K562 (cell line): ENCODE data around the gene FAM83D. TPM values are rescaled to one million over a fixed set of nuclear protein-coding genes. Genes with fewer than 3 reads are reported as not detected.

Source experiments
- ATAC-seq: fragments of 200-7000 bp; cut with Tn5 transposase; 3 replicates; pipeline ENCODE4 v1.9.1; 2020; ENCODE audit warnings: moderate library complexity
- BruUV-seq: library from RNA; stranded (reverse); fragments of 400-500 nt; replicated peaks from 2 replicates; lab custom pipeline; 2021; lab: Mats Ljungman, UMichigan
- CTCF ChIA-PET: fragments of 300-600 bp; formaldehyde crosslinking; extraction: SDS; loops from one replicate; lab custom pipeline; 2021; ENCODE audit warnings: low intra/inter-chr PET ratio; lab: Yijun Ruan, JAX
- POLR2A ChIA-PET: fragments of 300-600, 350-650 bp; sonication (Branson Sonifier 250); formaldehyde crosslinking; extraction: SDS; loops from one replicate; lab custom pipeline; 2021; ENCODE audit warnings: antibody characterized with exemption, inconsistent platforms; lab: Yijun Ruan, JAX
- DNase-seq, 4 experiments: peaks; one replicate each; pipeline versions ENCODE4 v3.0.0 to v3.0.0-alpha.2; 2011 to 2018; ENCODE audit warnings: low spot score in 3 of 4, mixed read lengths in 3 of 4; ENCODE audit errors: extremely low read depth in 1 of 4
- FAIRE-seq: peaks from 2 replicates; lab custom pipeline; 2011; peaks lifted over from hg19 to GRCh38; lab: Jason Lieb, UNC
- H2AFZ ChIP-seq: 2 replicates; pipeline ENCODE4 v1.6.0; 2011; ENCODE audit warnings: low read depth, low read length, control low read depth, inconsistent platforms
- H3K27ac ChIP-seq: fragments of 200-600 bp; 3 replicates; pipeline ENCODE4 v1.8.0; 2011; ENCODE audit warnings: low read depth, mild to moderate bottlenecking, control low read depth, inconsistent platforms, low read length, moderate library complexity, mixed read lengths; ENCODE audit errors: extremely low read depth
- H3K27me3 ChIP-seq, 2 experiments: fragments of 300-600 bp in 1 of 2; 2 replicates in 1 of 2; 3 replicates in 1 of 2; pipeline versions ENCODE4 v1.6.0 to v1.8.0; 2011; ENCODE audit warnings: inconsistent platforms in 2 of 2, low read length in 2 of 2, mild to moderate bottlenecking in 1 of 2, mixed read lengths in 1 of 2, moderate library complexity in 1 of 2; ENCODE audit not compliant: control insufficient read depth in 2 of 2, insufficient read depth in 2 of 2
- H3K36me3 ChIP-seq: fragments of 300-600 bp; 3 replicates; pipeline ENCODE4 v1.8.0; 2011; ENCODE audit warnings: mild to moderate bottlenecking, low read length, inconsistent platforms; ENCODE audit not compliant: control insufficient read depth, insufficient read depth
- H3K4me1 ChIP-seq, 2 experiments: fragments of 200-600 bp in 1 of 2; replicated peaks in 1 of 2; 2 replicates in 1 of 2; 3 replicates in 1 of 2; pipeline versions ENCODE4 v1.5.1 to v1.8.0; 2011; ENCODE audit warnings: inconsistent platforms in 2 of 2, low read length in 2 of 2, mild to moderate bottlenecking in 1 of 2, mixed read lengths in 1 of 2, moderate library complexity in 1 of 2; ENCODE audit not compliant: control insufficient read depth in 2 of 2, insufficient read depth in 2 of 2
- H3K4me2 ChIP-seq: 2 replicates; pipeline ENCODE4 v1.6.1; 2011; ENCODE audit warnings: low read length, control low read depth, inconsistent platforms, mixed read lengths; ENCODE audit not compliant: insufficient read depth
- H3K4me3 ChIP-seq: fragments of 200-600 bp; sonication (generic), shearing (Covaris generic); 2 replicates; pipeline ENCODE4 v1.5.1; 2016; ENCODE audit warnings: control low read depth, inconsistent platforms
- H3K79me2 ChIP-seq: fragments of 200-600 bp; 3 replicates; pipeline ENCODE4 v1.8.0; 2011; ENCODE audit warnings: low read length, inconsistent platforms; ENCODE audit not compliant: control insufficient read depth, insufficient read depth
- H3K9ac ChIP-seq, 2 experiments: 2 replicates each; pipeline versions ENCODE4 v1.6.0 to v1.6.1; 2011; ENCODE audit warnings: low read depth in 2 of 2, low read length in 2 of 2, control low read depth in 1 of 2, inconsistent platforms in 1 of 2, mild to moderate bottlenecking in 1 of 2, mixed read lengths in 1 of 2; ENCODE audit not compliant: insufficient read depth in 1 of 2
- H3K9me1 ChIP-seq: one replicate; pipeline ENCODE4 v1.6.0; 2011; ENCODE audit warnings: inconsistent platforms, mild to moderate bottlenecking, low read length, moderate library complexity; ENCODE audit not compliant: control insufficient read depth, insufficient read depth
- H3K9me3 ChIP-seq: replicated peaks from 2 replicates; pipeline ENCODE4 v1.5.1; 2011; ENCODE audit warnings: low read depth, low read length, inconsistent platforms; ENCODE audit not compliant: control insufficient read depth, insufficient read depth
- H4K20me1 ChIP-seq: replicated peaks from 2 replicates; pipeline ENCODE4 v1.6.1; 2011; ENCODE audit warnings: low read length, inconsistent platforms, mixed read lengths; ENCODE audit not compliant: control insufficient read depth, insufficient read depth
- BCOR ChIP-seq: fragments of 450-650 bp; IDR thresholded peaks from 2 replicates; pipeline ENCODE4 v1.6.1; 2016
- ETV6 ChIP-seq, 3 experiments: fragments of 150-350 bp in 1 of 3; sonication (generic) in 1 of 3; formaldehyde crosslinking in 1 of 3; IDR thresholded peaks; 2 replicates each; pipeline versions ENCODE4 v1.6.1 to v1.8.0; 2014 to 2022; ENCODE audit warnings: borderline replicate concordance in 2 of 3, low read depth in 2 of 3, antibody characterized with exemption in 1 of 3, low read length in 1 of 3, mild to moderate bottlenecking in 1 of 3, missing genetic modification reagents in 1 of 3
- EZH2 ChIP-seq: IDR thresholded peaks from 2 replicates; pipeline ENCODE4 v1.6.1; 2012; ENCODE audit warnings: low read depth, mild to moderate bottlenecking, inconsistent platforms, low read length, borderline replicate concordance
- HDAC8 ChIP-seq: fragments of 450-650 bp; IDR thresholded peaks from 2 replicates; pipeline ENCODE4 v1.6.1; 2016; ENCODE audit warnings: mild to moderate bottlenecking, missing genetic modification characterization, moderate library complexity, missing compliant biosample characterization
- KLF16 ChIP-seq: IDR thresholded peaks from 2 replicates; pipeline ENCODE4 v1.6.1; 2016; ENCODE audit warnings: antibody characterized with exemption
- NCOA1 ChIP-seq: fragments of 450-650 bp; IDR thresholded peaks from 2 replicates; pipeline ENCODE4 v1.6.1; 2016; ENCODE audit warnings: low read depth
- RBM25 ChIP-seq: fragments of 200-400 bp; formaldehyde crosslinking; IDR thresholded peaks from 2 replicates; pipeline ENCODE4 v1.6.1; 2018; ENCODE audit warnings: low read length, low read depth, moderate library complexity; ENCODE audit not compliant: severe bottlenecking
- SMARCA5 ChIP-seq: fragments of 450-650 bp; IDR thresholded peaks from 2 replicates; pipeline ENCODE4 v1.6.1; 2016
- SP1 ChIP-seq: sonication (generic); formaldehyde crosslinking; IDR thresholded peaks from 2 replicates; pipeline ENCODE4 v1.8.1; 2022; ENCODE audit warnings: mild to moderate bottlenecking, missing genetic modification reagents
- SP2 ChIP-seq: IDR thresholded peaks from 2 replicates; pipeline ENCODE4 v1.6.1; 2011; ENCODE audit warnings: mild to moderate bottlenecking, low read depth, low read length, moderate library complexity; ENCODE audit not compliant: poor library complexity, severe bottlenecking; ENCODE audit errors: extremely low read depth
- ZFP36 ChIP-seq: fragments of 150-350 bp; IDR thresholded peaks from 2 replicates; pipeline ENCODE4 v1.6.1; 2018; ENCODE audit warnings: low read length, low read depth; ENCODE audit not compliant: partially characterized antibody
- ZNF436 ChIP-seq: fragments of 250-450, 450-650 bp; sonication (Bioruptor Pico); formaldehyde crosslinking; IDR thresholded peaks from 2 replicates; pipeline ENCODE4 v1.7.0; 2020; ENCODE audit warnings: mild to moderate bottlenecking
- ZNF785 ChIP-seq: fragments of 250-450 bp; sonication (Bioruptor Pico); IDR thresholded peaks from 2 replicates; pipeline ENCODE4 v1.4.0; 2020; ENCODE audit warnings: mild to moderate bottlenecking
- ZSCAN32 ChIP-seq: fragments of 450-650 bp; formaldehyde crosslinking; IDR thresholded peaks from 2 replicates; pipeline ENCODE4 v1.4.0; 2020; ENCODE audit warnings: mild to moderate bottlenecking, moderate library complexity
- WGBS: fragments of 100-300 bp; shearing (Covaris generic); methylation state at CpG from one replicate; pipeline ENCODE4 v1.1.6; 2016; ENCODE audit warnings: low coverage, mixed read lengths; ENCODE audit not compliant: insufficient coverage; ENCODE audit errors: missing lambda C conversion rate; 5-methylcytosine and 5-hydroxymethylcytosine counted together
- in situ Hi-C: fragments of 300-500 bp; cut with MboI; formaldehyde crosslinking; loops from 4 replicates; pipeline ENCODE4 v1.15.0; 2018; ENCODE audit warnings: inconsistent platforms, mixed read lengths
- intact Hi-C: fragments of 100-400 bp; cut with micrococcal nuclease; formaldehyde crosslinking; loops from 2 replicates; pipeline ENCODE4 v1.14.2; 2022
- polyA plus RNA-seq, 8 experiments: library from polyadenylated mRNA; depleted of rRNA in 4 of 8; stranded (reverse) in 5 of 8; unstranded in 3 of 8; fragments of >200 nt; fragmentation: Nextera tagmentation in 2 of 8; fragmentation: Illumina TruSeq in 1 of 8; extraction: Ambion mirVana in 2 of 8; extraction: Trizol in 1 of 8; gene quantifications; 2 replicates each; pipeline versions ENCODE4 v1.2.1 to v1.2.3, GENCODE V29; 2011 to 2014; ENCODE audit warnings: inconsistent platforms in 1 of 8, missing spikeins in 1 of 8
- total RNA-seq, 7 experiments: library from RNA; depleted of rRNA in 6 of 7; stranded (reverse); fragments of >200 nt in 6 of 7; fragmentation: Illumina TruSeq in 2 of 7; extraction: Trizol in 2 of 7; gene quantifications; 2 replicates each; pipeline versions ENCODE4 v1.2.1 to v1.2.3, GENCODE V29; 2011 to 2021; ENCODE audit warnings: low replicate concordance in 1 of 7

Gene FAM83D
- total and polyA plus RNA-seq, 9 of the 15 experiments (the other 6 are each of a cell fraction or from before 2014, with no cell fraction given), result 8.2 to 66.1 (median 43.5) TPM

DNA sequence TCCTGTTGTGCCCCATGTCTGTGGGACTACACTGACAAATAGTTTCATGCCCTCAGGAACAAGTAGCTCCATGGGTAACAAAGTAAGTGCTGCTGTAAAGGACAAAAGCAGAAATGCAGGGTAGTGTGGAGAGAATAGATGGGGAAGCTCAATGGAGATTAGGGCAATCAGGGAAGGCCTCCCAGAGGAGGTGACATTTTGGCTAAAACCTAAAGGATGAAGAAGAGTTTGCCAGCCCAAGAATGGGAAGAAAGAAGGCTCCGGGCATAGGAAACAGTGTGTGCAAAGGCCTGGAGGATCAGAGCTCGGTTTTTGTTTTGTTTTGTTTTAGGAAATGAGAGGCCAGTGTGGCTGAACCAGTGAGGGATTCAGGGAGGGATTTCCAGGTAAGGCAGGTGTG lies 43.6 kb upstream of the FAM83D start:
- Histone ChIP-seq H3K79me2 (no peaks in the 10 kb centered on the region), H3K9me1 (no peaks in the 10 kb centered on the region), H3K9ac (no peak overlapping the region), H3K27ac (no peak overlapping the region), H3K27me3 (peaks cover 2 to 16% of the 10 kb centered on the region in 2 experiments; a peak in 1 of 5 replicates), H4K20me1 (peaks cover 7% of the 10 kb centered on the region), H3K36me3 (no peaks in the 10 kb centered on the region), H3K4me1 (peaks cover 0 to 7% of the 10 kb centered on the region in 2 experiments; a peak in 2 of 5 replicates), H3K4me2 (no peak overlapping the region), H3K9me3 (no peaks in the 10 kb centered on the region), H3K4me3 (no peak overlapping the region), H2AFZ (no peak overlapping the region)
- no TSS peak for BruUV-seq
- DNase-seq (no peak), FAIRE-seq (no peak), ATAC-seq (no peak)
- intact Hi-C loops (no loop called here), in situ Hi-C loops (no loop called here)
- WGBS, result 3% methylated on average over 2 of the region's 2 CpGs
- TF ChIP-seq HDAC8 (tag) (no peak), ZFP36 (peak; percentile 99), BCOR (peak; percentile 73), EZH2 (no peak), ZNF785 (CRISPR knock-in tag) (no peak), RBM25 (peak; percentile 76), NCOA1 (no peak), SP1 (CRISPR knock-in tag) (no peak), SP2 (no peak), SMARCA5 (peak; percentile 83; the same call in 1 of the 2 replicates), ZSCAN32 (CRISPR knock-in tag) (no peak), KLF16 (no peak), ZNF436 (peak; percentile 78), ETV6 (IDR thresholded peaks at IDR 0.05; ENCODE audit: borderline replicate concordance in 1 of 2, low read depth in 2 of 2, low read length in 1 of 2) (0 out of 4 replicates have a peak, but pooled peaks of 1 of the 2 experiments have one; percentile 13), ETV6 (CRISPR knock-in tag; IDR thresholded peaks at IDR 0.05; ENCODE audit: borderline replicate concordance) (no peak)
- CTCF ChIA-PET, result no interaction called here
- POLR2A ChIA-PET, result interaction anchor here (0.7 kb wide), 1 partner anchor 42 kb away, joined by 3 read pairs; no protein-coding TSS in a partner anchor
